ENCODE results near the gene OPHN1. TPM values are rescaled to one million over a fixed set of nuclear protein-coding genes. Genes with fewer than 3 reads are reported as not detected.

Gene OPHN1
- total RNA-seq, 2 donors from 2014 or later: 2.3 to 4.3 TPM

- no peak for TF ChIP-seq CTCF (IDR thresholded peaks at IDR 0.05)
- TF ChIP-seq POLR2A (IDR thresholded peaks at IDR 0.05): no peak
- Histone ChIP-seq H3K4me3 (no peak overlapping the region), H3K36me3 (replicated peaks in 1 of 2; ENCODE audit: insufficient read depth in 1 of 2, low read depth in 2 of 2) (no peaks in the 10 kb centered on the region), H3K27ac (no peak overlapping the region), H3K4me1 (no peaks in the 10 kb centered on the region), H3K27me3 (no peaks in the 10 kb centered on the region), H3K9me3 (no peaks in the 10 kb centered on the region)
- no peak for ATAC-seq
- WGBS, 2 donors: 71 to 88% methylated on average over 1 of the region's 1 CpG
- no peak for DNase-seq
- intact Hi-C loops (cut with DNase I): no loop called here
Measured at GRCh38 chrX:68204521-68205038, 228.7 kb downstream of the OPHN1 start.

GRCh38 chrX:68203646-68204045 lies 229.6 kb downstream of the OPHN1 start:
- intact Hi-C loops (cut with DNase I): no loop called here
- no peak overlapping the region for H3K4me3 ChIP-seq
- 88 to 89% methylated on average over 2 of the region's 2 CpGs for WGBS, 2 donors
- TF ChIP-seq CTCF (IDR thresholded peaks at IDR 0.05) (no peak), POLR2A (IDR thresholded peaks at IDR 0.05) (no peak)
- no peak overlapping the region for H3K27ac ChIP-seq
- no peaks in the 10 kb centered on the region for H3K36me3 ChIP-seq (replicated peaks in 1 of 2; ENCODE audit: insufficient read depth in 1 of 2, low read depth in 2 of 2)
- no peaks in the 10 kb centered on the region for H3K27me3 ChIP-seq
- no peaks in the 10 kb centered on the region for H3K4me1 ChIP-seq
- no peak for DNase-seq
- no peak for ATAC-seq
- H3K9me3 ChIP-seq: no peaks in the 10 kb centered on the region

- DNase-seq: no peak
- no peak overlapping the region for H3K27ac ChIP-seq
- H3K9me3 ChIP-seq: no peaks in the 10 kb centered on the region
- WGBS, 2 donors: 77 to 79% methylated on average over 1 of the region's 1 CpG
- no peak overlapping the region for H3K4me3 ChIP-seq
- H3K4me1 ChIP-seq: no peaks in the 10 kb centered on the region
- H3K36me3 ChIP-seq (replicated peaks in 1 of 2; ENCODE audit: insufficient read depth in 1 of 2, low read depth in 2 of 2): no peaks in the 10 kb centered on the region
- no peaks in the 10 kb centered on the region for H3K27me3 ChIP-seq
- intact Hi-C loops (cut with DNase I): no loop called here
- no peak for ATAC-seq
- TF ChIP-seq POLR2A (IDR thresholded peaks at IDR 0.05): no peak
Measured at GRCh38 chrX:68203211-68203610, 230.1 kb downstream of the OPHN1 start.

- WGBS, 2 donors: 83 to 87% methylated on average over 4 of the region's 4 CpGs
- ATAC-seq: no peak
- H3K9me3 ChIP-seq: no peaks in the 10 kb centered on the region
- intact Hi-C loops (cut with DNase I): no loop called here
- no peak overlapping the region for H3K27ac ChIP-seq
- no peak for TF ChIP-seq CTCF (IDR thresholded peaks at IDR 0.05)
- no peak for TF ChIP-seq POLR2A (IDR thresholded peaks at IDR 0.05)
- no peak for DNase-seq
- H3K36me3 ChIP-seq (replicated peaks in 1 of 2; ENCODE audit: insufficient read depth in 1 of 2, low read depth in 2 of 2): no peaks in the 10 kb centered on the region
- H3K27me3 ChIP-seq: no peaks in the 10 kb centered on the region
- no peak overlapping the region for H3K4me3 ChIP-seq
- no peaks in the 10 kb centered on the region for H3K4me1 ChIP-seq
Measured at GRCh38 chrX:68199062-68199848, 234.0 kb downstream of the OPHN1 start.

- ATAC-seq (peak; percentile 52), DNase-seq (peak; percentile 21 to 36 (median 34))
- no peaks in the 10 kb centered on the region for H3K9me3 ChIP-seq
- no peak overlapping the region for H3K27ac ChIP-seq
- no peaks in the 10 kb centered on the region for H3K36me3 ChIP-seq (replicated peaks in 1 of 2; ENCODE audit: insufficient read depth in 1 of 2, low read depth in 2 of 2)
- no peak overlapping the region for H3K4me3 ChIP-seq
- no peaks in the 10 kb centered on the region for H3K27me3 ChIP-seq
- WGBS, 2 donors: 49 to 72% methylated on average over 5 of the region's 5 CpGs
- intact Hi-C loops (cut with DNase I): no loop called here
- TF ChIP-seq CTCF (IDR thresholded peaks at IDR 0.05) (peak; percentile 42 to 85 (median 62)), POLR2A (IDR thresholded peaks at IDR 0.05) (no peak)
- no peaks in the 10 kb centered on the region for H3K4me1 ChIP-seq
Measured at GRCh38 chrX:68196939-68197791, 236.1 kb downstream of the OPHN1 start.
